ENCODE measurements around the gene GNL1. TPM values are rescaled to one million over a fixed set of nuclear protein-coding genes. Genes with fewer than 3 reads are reported as not detected.
"Not testable (repeated sequence)": the region's sequence is repeated elsewhere in the genome, so short reads cannot be mapped to it uniquely, and the experiment has no call there.

GNL1 gene
- total and polyA plus RNA-seq, 4 experiments from 2014 or later, result 37.4 to 83.9 (median 67.4) TPM

- H3K4me3 Mint-ChIP-seq, result peak overlapping the region; percentile 66 to 86 (median 80)
- H3K27me3 Mint-ChIP-seq, result no peaks in the 10 kb centered on the region
- peak; percentile 72 to 85 (median 82) for DNase-seq
- ChIA-PET CTCF (ENCODE audit: partially characterized antibody) (interaction anchor here (1.1 to 5.1 kb wide), 8 partner anchors 16 to 56 kb away, joined by 3 to 54 read pairs (median 6); no protein-coding TSS in a partner anchor), POLR2A (ENCODE audit: partially characterized antibody) (interaction anchor here (0.7 to 21.2 kb wide), 13 partner anchors 9 to 222 kb away, joined by 3 to 743 read pairs (median 10); partner anchors contain the start of genes ABCF1, GNL1, HLA-E and PRR3)
- Histone ChIP-seq H3K4me3 (ENCODE audit: low read length in 2 of 2) (peak overlapping the region; percentile 1 to 26), H3K27me3 (ENCODE audit: insufficient read depth, low read length) (no peaks in the 10 kb centered on the region), H3K9me3 (ENCODE audit: control insufficient read depth in 1 of 2, low read length in 2 of 2) (no peaks in the 10 kb centered on the region), H3K4me1 (ENCODE audit: insufficient read depth, low read length) (peaks cover 77% of the 10 kb centered on the region), H3K36me3 (ENCODE audit: insufficient read depth, low read length) (no peaks in the 10 kb centered on the region), H3K27ac (ENCODE audit: low read depth, low read length) (peak overlapping the region; percentile 32)
- H3K36me3 Mint-ChIP-seq, result peaks cover 0 to 2% of the 10 kb centered on the region in 2 donors
- H3K9me3 Mint-ChIP-seq, result no peaks in the 10 kb centered on the region
- H3K4me1 Mint-ChIP-seq, result peaks cover 38 to 73% (median 52%) of the 10 kb centered on the region in 4 donors
- H3K27ac Mint-ChIP-seq, result peak overlapping the region; percentile 78 to 96 (median 89)
- intact Hi-C loops (cut with micrococcal nuclease), result loop anchor here (1.0 to 2.0 kb wide), 2 partner anchors 19 to 24 kb away; no protein-coding TSS in a partner anchor
Measured at GRCh38 chr6:30508890-30509736, 47.2 kb downstream of the GNL1 start.

- DNase-seq, result no peak
- peak overlapping the region; percentile 1 to 26 for H3K4me3 ChIP-seq (ENCODE audit: low read length in 2 of 2)
- Mint-ChIP-seq H3K9me3 (no peaks in the 10 kb centered on the region), H3K27me3 (no peaks in the 10 kb centered on the region), H3K36me3 (peaks cover 0 to 2% of the 10 kb centered on the region in 2 donors), H3K4me3 (peak overlapping the region in 7 of 8 donors; percentile 66 to 86 (median 81)), H3K27ac (peak overlapping the region; percentile 79 to 96 (median 90)), H3K4me1 (peaks cover 37 to 70% (median 50%) of the 10 kb centered on the region in 4 donors)
- peak overlapping the region; percentile 32 for H3K27ac ChIP-seq (ENCODE audit: low read depth, low read length)
- peaks cover 69% of the 10 kb centered on the region for H3K4me1 ChIP-seq (ENCODE audit: insufficient read depth, low read length)
- ChIA-PET POLR2A (ENCODE audit: partially characterized antibody) (interaction anchor here (0.8 to 21.2 kb wide), 12 partner anchors 8 to 233 kb away, joined by 3 to 743 read pairs (median 11); partner anchors contain the start of genes GNL1, HLA-E and PRR3), CTCF (ENCODE audit: partially characterized antibody) (interaction anchor here (1.3 to 5.1 kb wide), 6 partner anchors 15 to 34 kb away, joined by 3 to 54 read pairs (median 8); no protein-coding TSS in a partner anchor)
- H3K9me3 ChIP-seq (ENCODE audit: control insufficient read depth in 1 of 2, low read length in 2 of 2), result no peaks in the 10 kb centered on the region
- intact Hi-C loops (cut with micrococcal nuclease), result loop anchor here (2.0 kb wide), 1 partner anchor 25 kb away; no protein-coding TSS in a partner anchor
- no peaks in the 10 kb centered on the region for H3K36me3 ChIP-seq (ENCODE audit: insufficient read depth, low read length)
- no peaks in the 10 kb centered on the region for H3K27me3 ChIP-seq (ENCODE audit: insufficient read depth, low read length)
Measured at GRCh38 chr6:30507849-30508827, 48.2 kb downstream of the GNL1 start.

GRCh38 chr6:30500421-30501355 is 55.6 kb downstream of the GNL1 start:
- intact Hi-C loops (cut with micrococcal nuclease), result no loop called here
- peak overlapping the region; percentile 70 to 85 (median 80) for H3K4me3 Mint-ChIP-seq
- Histone ChIP-seq H3K4me1 (ENCODE audit: insufficient read depth, low read length) (peaks cover 34% of the 10 kb centered on the region), H3K27ac (ENCODE audit: low read depth, low read length) (no peak overlapping the region), H3K36me3 (ENCODE audit: insufficient read depth, low read length) (no peaks in the 10 kb centered on the region), H3K4me3 (ENCODE audit: low read length in 2 of 2) (peak overlapping the region in 1 of 2 donors; percentile 6), H3K27me3 (ENCODE audit: insufficient read depth, low read length) (no peaks in the 10 kb centered on the region), H3K9me3 (ENCODE audit: control insufficient read depth in 1 of 2, low read length in 2 of 2) (no peaks in the 10 kb centered on the region)
- peaks cover 24 to 42% (median 32%) of the 10 kb centered on the region in 4 donors for H3K4me1 Mint-ChIP-seq
- H3K27me3 Mint-ChIP-seq, result no peaks in the 10 kb centered on the region
- no peaks in the 10 kb centered on the region for H3K9me3 Mint-ChIP-seq
- DNase-seq, result no peak
- CTCF ChIA-PET (ENCODE audit: partially characterized antibody), result interaction anchor here (0.7 to 6.9 kb wide), 11 partner anchors 8 to 230 kb away, joined by 3 to 39 read pairs (median 5); no protein-coding TSS in a partner anchor
- POLR2A ChIA-PET (ENCODE audit: partially characterized antibody), result interaction anchor here (0.6 to 21.2 kb wide), 16 partner anchors 7 to 769 kb away, joined by 3 to 743 read pairs (median 4); partner anchors contain the start of gene HLA-E
- peak overlapping the region; percentile 25 to 89 (median 73) for H3K27ac Mint-ChIP-seq
- H3K36me3 Mint-ChIP-seq, result no peaks in the 10 kb centered on the region

GRCh38 chr6:30498705-30499104 is 57.6 kb downstream of the GNL1 start:
- POLR2A ChIA-PET (ENCODE audit: partially characterized antibody), result interaction anchor here (21.2 kb wide), 1 partner anchor 5 kb away, joined by 743 read pairs; the partner anchor contains the start of gene HLA-E
- H3K4me3 Mint-ChIP-seq; H3K27ac Mint-ChIP-seq; H3K36me3 ChIP-seq (ENCODE audit: insufficient read depth, low read length); H3K9me3 ChIP-seq (ENCODE audit: control insufficient read depth in 1 of 2, low read length in 2 of 2); H3K27ac ChIP-seq (ENCODE audit: low read depth, low read length); H3K36me3 Mint-ChIP-seq; H3K27me3 Mint-ChIP-seq; H3K4me3 ChIP-seq (ENCODE audit: low read length in 2 of 2); intact Hi-C loops (cut with micrococcal nuclease); DNase-seq; H3K9me3 Mint-ChIP-seq; H3K27me3 ChIP-seq (ENCODE audit: insufficient read depth, low read length): not testable (repeated sequence)
- H3K4me1 Mint-ChIP-seq, result peaks cover 39 to 61% (median 49%) of the 10 kb centered on the region in 4 donors
- H3K4me1 ChIP-seq (ENCODE audit: insufficient read depth, low read length), result peaks cover 54% of the 10 kb centered on the region
- CTCF ChIA-PET (ENCODE audit: partially characterized antibody), result interaction anchor here (4.2 kb wide), 1 partner anchor 44 kb away, joined by 35 read pairs; no protein-coding TSS in a partner anchor

- Mint-ChIP-seq H3K27me3 (no peaks in the 10 kb centered on the region), H3K36me3 (peaks cover 16 to 19% of the 10 kb centered on the region in 2 donors), H3K4me3 (peak overlapping the region in 1 of 8 donors; percentile 22), H3K4me1 (peaks cover 44 to 70% (median 56%) of the 10 kb centered on the region in 4 donors), H3K9me3 (no peaks in the 10 kb centered on the region), H3K27ac (peak overlapping the region in 1 of 7 donors; percentile 97)
- Histone ChIP-seq H3K4me1 (ENCODE audit: insufficient read depth, low read length) (peaks cover 64% of the 10 kb centered on the region), H3K27ac (ENCODE audit: low read depth, low read length) (no peak overlapping the region), H3K4me3 (ENCODE audit: low read length in 2 of 2) (no peak overlapping the region), H3K9me3 (ENCODE audit: control insufficient read depth in 1 of 2, low read length in 2 of 2) (no peaks in the 10 kb centered on the region), H3K36me3 (ENCODE audit: insufficient read depth, low read length) (peaks cover 10% of the 10 kb centered on the region), H3K27me3 (ENCODE audit: insufficient read depth, low read length) (no peaks in the 10 kb centered on the region)
- ChIA-PET CTCF (ENCODE audit: partially characterized antibody) (interaction anchor here (8.2 kb wide), 1 partner anchor 34 kb away, joined by 128 read pairs; no protein-coding TSS in a partner anchor), POLR2A (ENCODE audit: partially characterized antibody) (interaction anchor here (8.5 to 9.5 kb wide), 4 partner anchors 12 to 116 kb away, joined by 94 to 743 read pairs (median 300); no protein-coding TSS in a partner anchor)
- intact Hi-C loops (cut with micrococcal nuclease), result no loop called here
- no peak for DNase-seq
Measured at GRCh38 chr6:30497714-30498113, 58.6 kb downstream of the GNL1 start.
